Non-pigmented ciliary epithelial cell (primary cell): ENCODE data around the gene STAB2.
A peak's percentile ranks its signal among the peaks of the same experiment; 100 is the strongest.

Experiments used
- DNase-seq: peaks from one replicate; pipeline ENCODE4 v3.0.0-alpha.2; 2010; ENCODE audit warnings: low read depth

STAB2 gene

GRCh38 chr12:103654816-103655215, 67.7 kb downstream of the STAB2 start:
- DNase-seq = no peak

- no peak for DNase-seq
Measured at GRCh38 chr12:103656291-103656690, 69.2 kb downstream of the STAB2 start.

GRCh38 chr12:103657331-103657730, 70.3 kb downstream of the STAB2 start:
- DNase-seq = no peak

DNA sequence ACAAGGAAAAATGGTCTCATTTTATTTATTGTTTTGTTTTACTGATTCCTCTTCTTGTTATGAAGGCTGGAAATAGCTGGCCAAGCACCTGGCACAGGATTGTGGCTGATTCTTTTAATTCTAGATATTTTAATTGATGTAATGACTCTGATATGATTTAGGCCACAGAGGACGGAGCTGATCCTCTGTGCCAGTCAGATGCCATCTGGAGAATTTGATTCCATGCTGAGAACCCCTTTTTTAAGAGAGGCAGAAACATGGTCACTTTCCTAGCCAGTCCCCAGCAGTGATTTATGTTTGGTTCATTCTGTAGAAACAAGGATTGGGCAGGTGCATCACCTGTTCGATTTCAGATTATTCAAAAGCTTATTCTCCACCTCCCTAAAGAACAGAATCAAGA, 77.6 kb downstream of the STAB2 start:
- no peak for DNase-seq

- no peak for DNase-seq
Measured at GRCh38 chr12:103665971-103666370, 78.9 kb downstream of the STAB2 start.

- DNase-seq = no peak
Measured at GRCh38 chr12:103667125-103667524, 80.1 kb downstream of the STAB2 start.

GRCh38 chr12:103668520-103668919, 81.4 kb downstream of the STAB2 start:
- DNase-seq = no peak

- DNase-seq = no peak
Measured at GRCh38 chr12:103671367-103671766, 84.3 kb downstream of the STAB2 start.

DNA sequence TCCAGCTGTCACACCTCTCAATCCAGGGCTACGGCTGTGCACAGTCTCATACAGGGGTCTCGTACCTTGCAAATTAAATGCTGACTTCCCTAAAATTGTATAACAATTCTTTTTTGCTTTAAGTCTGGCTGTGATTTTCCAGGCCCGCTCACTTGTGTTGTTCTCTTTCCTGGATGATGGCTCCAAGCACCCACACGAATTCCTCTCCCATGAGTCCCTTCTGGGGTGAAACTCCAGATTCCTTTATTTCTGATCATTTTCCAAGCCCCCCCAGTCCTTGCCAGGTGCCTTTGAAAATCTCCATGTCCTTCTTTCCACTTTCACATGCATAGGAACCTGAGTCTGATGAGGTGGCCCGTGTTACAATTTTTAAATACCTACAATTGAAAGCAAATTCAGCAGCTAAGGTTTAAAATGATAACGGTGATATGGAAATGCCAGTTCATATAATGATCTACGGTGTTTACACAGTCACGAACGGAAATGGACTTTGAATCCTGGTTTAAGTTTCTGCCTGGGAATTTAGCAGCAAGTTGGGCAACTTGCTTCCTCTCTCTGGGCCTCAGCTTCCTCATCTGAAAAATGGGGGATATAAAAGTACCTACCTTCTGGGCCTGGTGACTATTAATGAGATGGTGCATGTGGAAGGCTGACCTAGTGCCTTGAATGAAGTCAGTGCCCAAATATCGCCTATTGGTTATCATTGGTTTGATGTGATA, 85.5 kb downstream of the STAB2 start:
- DNase-seq = peak; percentile 3

DNA sequence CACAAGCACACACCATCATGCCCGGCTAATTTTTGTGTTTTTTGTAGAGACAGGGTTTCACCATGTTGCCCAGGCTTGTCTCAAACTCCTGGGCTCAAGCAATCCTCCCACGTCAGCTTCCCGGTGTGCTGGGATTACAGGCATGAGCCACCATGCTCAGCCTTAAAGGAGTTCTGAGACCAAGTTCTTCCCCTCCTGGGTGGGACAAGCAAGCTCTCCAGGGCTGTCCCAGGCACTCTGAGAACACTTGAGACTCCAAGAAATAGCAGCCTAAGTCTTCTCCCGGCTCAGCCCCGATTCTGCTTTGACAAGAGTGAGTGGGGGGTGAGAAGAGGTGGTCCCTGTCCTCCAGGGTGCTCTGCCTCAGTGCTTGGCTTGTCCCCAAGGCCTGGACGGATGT, 86.4 kb downstream of the STAB2 start:
- DNase-seq = no peak

- no peak for DNase-seq
Measured at GRCh38 chr12:103673891-103674375, 86.9 kb downstream of the STAB2 start.

DNA sequence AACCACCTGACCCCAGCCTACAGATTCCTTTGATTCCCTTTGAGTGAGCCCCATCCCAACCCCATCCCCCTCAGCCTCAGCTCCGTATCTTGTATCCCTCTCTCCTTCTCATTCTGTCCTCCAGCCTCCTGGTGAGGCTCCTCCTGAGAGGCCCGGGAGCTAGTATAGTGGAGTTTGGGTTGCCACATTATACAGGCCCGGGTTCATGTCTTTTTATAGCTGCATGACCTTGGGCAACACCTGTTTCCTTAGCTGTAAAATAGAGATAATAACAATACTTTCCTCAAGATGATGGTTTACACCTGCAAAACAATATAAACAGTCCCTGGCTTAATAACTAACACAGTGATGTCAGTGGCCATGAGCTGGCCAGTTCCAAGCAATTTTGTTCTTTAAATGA, 89.8 kb downstream of the STAB2 start:
- no peak for DNase-seq

DNA sequence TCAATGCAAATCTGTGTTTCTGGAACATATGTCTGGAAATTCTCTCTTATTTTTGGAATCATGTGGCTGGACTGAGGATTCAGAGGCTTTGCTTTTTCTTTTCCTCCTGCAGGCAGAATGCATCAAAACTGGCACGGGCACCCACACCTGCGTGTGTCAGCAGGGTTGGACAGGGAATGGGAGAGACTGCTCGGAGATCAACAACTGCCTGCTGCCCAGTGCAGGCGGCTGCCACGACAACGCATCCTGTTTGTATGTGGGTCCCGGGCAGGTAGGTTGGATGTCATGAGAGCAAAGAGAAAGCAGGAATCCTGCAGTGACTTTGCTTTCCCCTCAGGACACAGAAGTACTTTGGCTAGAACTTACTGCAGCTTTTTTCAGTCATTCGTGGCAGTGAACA, 90.3 kb downstream of the STAB2 start:
- DNase-seq = no peak

DNA sequence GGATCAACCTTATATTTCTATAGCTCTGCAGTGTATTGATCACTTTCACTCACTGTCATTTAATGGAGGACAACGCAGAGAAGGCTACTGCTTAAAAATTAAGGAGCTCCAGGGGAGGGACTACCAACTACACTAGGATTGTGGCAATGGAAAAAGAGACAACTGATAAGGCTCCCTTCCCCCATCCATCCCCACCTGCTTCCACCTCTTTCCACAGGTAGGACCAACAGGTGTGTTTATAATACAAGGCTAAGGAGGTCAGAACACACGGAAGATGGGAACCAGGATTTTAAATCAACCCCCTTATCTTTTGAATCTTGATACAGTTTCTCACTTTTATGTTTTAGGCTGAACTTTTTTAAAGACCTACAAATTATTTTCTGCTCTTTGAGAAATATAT, 90.8 kb downstream of the STAB2 start:
- DNase-seq = no peak

DNA sequence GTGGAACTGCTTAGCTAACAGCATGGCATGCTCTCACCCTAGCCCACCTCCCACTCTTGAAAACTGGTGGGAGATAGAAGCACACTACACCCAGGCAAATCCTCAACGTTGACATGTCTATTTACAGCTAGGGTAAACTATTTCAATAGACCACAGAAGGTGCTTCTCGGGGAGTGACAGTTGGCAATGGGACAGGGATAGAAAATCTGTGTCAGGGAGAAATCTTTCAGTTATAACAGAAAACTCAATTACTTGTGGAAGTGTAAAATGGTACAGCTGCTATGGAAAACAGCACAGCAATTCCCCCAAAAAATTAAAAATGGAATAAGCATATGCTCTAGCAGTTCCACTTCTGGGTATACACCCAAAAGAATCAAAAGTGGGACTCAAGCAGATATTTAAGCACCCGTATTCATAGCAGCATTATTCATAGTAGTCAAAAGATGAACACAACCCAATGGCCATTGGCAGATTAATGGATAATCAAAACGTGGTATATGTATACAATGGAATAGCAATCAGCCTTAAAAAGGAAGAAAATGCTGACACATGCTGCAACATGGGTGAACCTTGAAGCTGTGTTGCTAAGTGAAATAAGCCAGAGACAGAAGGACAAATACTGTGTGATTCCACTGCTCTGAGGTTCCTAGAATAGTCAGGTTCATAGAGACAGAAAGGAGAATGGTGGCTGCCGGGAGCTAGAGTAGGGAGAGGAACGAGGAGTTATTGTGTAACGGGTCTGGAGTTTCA, 92.5 kb downstream of the STAB2 start:
- DNase-seq = no peak

- DNase-seq = peak; percentile 8
Measured at GRCh38 chr12:103680591-103681141, 93.6 kb downstream of the STAB2 start.

GRCh38 chr12:103686026-103686425, 99.0 kb downstream of the STAB2 start:
- DNase-seq = no peak

GRCh38 chr12:103687253-103687652, 100.2 kb downstream of the STAB2 start:
- DNase-seq = no peak

DNA sequence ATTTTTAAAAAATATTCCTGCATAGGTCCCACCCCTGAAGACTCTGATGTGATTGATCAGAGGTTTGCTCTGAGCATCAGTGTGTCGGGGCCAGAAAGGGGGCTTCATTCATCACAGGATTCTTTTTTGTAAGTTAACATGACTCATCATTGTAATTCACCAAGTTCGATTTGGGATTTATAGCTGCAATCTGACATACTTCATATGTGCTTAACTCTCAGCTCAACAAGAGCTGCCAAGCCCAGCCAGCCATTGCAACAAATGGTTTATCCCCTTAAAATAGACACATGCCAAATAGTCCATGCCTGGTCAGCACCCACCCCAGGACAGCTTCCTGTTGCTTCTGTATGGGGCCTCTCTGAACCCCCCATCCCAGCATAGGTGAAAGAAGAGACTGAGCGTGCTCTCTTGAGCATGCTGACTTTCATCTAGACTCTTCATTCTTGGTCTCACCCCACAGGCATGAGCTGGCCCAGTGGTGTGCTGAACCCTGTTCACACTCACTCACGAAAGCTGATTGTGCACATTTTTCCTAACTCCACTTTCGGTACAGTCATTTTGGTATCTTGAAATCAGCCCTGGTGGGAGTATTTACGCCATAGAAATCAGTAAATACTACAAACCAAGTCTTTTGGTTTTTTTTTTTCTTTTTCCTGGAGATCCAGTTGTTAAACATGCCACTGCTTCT, 101.4 kb downstream of the STAB2 start:
- DNase-seq = no peak

DNA sequence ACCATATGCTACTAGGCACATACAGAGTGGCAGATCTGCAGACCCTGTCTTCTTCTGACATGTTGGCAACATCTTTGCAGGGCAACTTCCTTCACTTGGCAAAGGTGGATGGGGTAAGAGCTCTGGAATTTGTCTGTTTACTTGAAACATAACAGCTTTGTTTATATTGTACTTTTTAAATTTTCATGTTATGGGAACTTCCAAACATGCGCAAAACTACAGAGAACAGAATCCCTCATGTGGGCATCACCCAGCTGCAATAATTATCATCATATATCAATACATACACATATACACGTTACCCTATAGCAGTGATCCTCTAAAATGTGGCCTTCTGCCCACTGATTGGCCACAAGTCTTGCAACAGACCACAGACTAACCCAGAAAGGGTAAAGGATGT, 103.4 kb downstream of the STAB2 start:
- DNase-seq = no peak

DNA sequence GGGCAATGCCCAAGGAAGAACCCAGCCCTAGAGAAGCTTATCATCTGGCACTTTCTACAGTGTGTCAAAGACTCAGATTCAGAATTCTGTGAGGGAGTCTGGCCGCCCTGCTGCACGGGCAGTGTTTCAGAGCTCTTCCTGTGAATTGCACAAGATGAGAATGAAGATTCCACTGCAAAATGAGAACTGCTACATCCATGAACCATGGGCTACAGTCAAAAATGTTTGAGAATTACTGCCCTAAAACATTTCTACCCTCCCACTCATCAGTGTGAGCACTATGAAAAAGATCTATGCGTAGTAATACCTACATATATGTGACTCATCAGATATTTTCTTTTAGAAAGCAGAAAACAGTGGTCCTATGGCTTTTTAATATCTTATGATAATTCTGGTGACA, 104.0 kb downstream of the STAB2 start:
- no peak for DNase-seq

- DNase-seq = no peak
Measured at GRCh38 chr12:103696101-103696500, 109.0 kb downstream of the STAB2 start.
